Trophoblast cell (in vitro differentiated cells and primary cell): Measurements from ENCODE around the gene BUB1B.
"Not testable (repeated sequence)": the region's sequence is repeated elsewhere in the genome, so short reads cannot be mapped to it uniquely, and the experiment has no call there.

Experiments used
- DNase-seq, 2 donors: peaks; one replicate each; pipeline ENCODE4 v3.0.0-alpha.2; 2016
- H2AFZ ChIP-seq: 2 replicates; pipeline ENCODE4 v1.6.1; 2013; ENCODE audit warnings: low read length, moderate library complexity, mild to moderate bottlenecking; ENCODE audit not compliant: insufficient read depth, poor library complexity
- H2AK5ac ChIP-seq: 2 replicates; pipeline ENCODE4 v1.6.1; 2013; ENCODE audit warnings: mild to moderate bottlenecking, low read length
- H2BK120ac ChIP-seq: 2 replicates; pipeline ENCODE4 v1.6.1; 2013; ENCODE audit warnings: low read length, mild to moderate bottlenecking, moderate library complexity; ENCODE audit not compliant: insufficient read depth, poor library complexity
- H2BK12ac ChIP-seq: 2 replicates; pipeline ENCODE4 v1.6.1; 2013; ENCODE audit warnings: mild to moderate bottlenecking, low read length, moderate library complexity
- H2BK5ac ChIP-seq: 2 replicates; pipeline ENCODE4 v1.6.1; 2013; ENCODE audit warnings: low read length, low read depth, moderate library complexity, mild to moderate bottlenecking; ENCODE audit not compliant: poor library complexity
- H3K14ac ChIP-seq: 2 replicates; pipeline ENCODE4 v1.6.1; 2013; ENCODE audit warnings: mild to moderate bottlenecking, low read length
- H3K18ac ChIP-seq: 2 replicates; pipeline ENCODE4 v1.6.1; 2013; ENCODE audit warnings: mild to moderate bottlenecking, low read length
- H3K23ac ChIP-seq: 2 replicates; pipeline ENCODE4 v1.6.1; 2013; ENCODE audit warnings: low read length
- H3K27ac ChIP-seq: 2 replicates; pipeline ENCODE4 v1.5.1; 2013; ENCODE audit warnings: low read depth, mild to moderate bottlenecking, inconsistent platforms, low read length, moderate library complexity
- H3K27me3 ChIP-seq: 2 replicates; pipeline ENCODE4 v1.6.1; 2013; ENCODE audit warnings: inconsistent platforms, mild to moderate bottlenecking, low read length, moderate library complexity; ENCODE audit not compliant: insufficient read depth
- H3K36me3 ChIP-seq, 2 experiments: 1 replicate in 1 of 2; 2 replicates in 1 of 2; pipeline ENCODE4 v1.6.1; 2013; ENCODE audit warnings: low read length in 2 of 2, mild to moderate bottlenecking in 2 of 2, moderate library complexity in 1 of 2; ENCODE audit not compliant: insufficient read depth in 2 of 2, control insufficient read depth in 1 of 2
- H3K4ac ChIP-seq: 2 replicates; pipeline ENCODE4 v1.6.1; 2013; ENCODE audit warnings: low read depth, mild to moderate bottlenecking, low read length, moderate library complexity
- H3K4me1 ChIP-seq, 2 experiments: 1 replicate in 1 of 2; 2 replicates in 1 of 2; pipeline ENCODE4 v1.6.1; 2013; ENCODE audit warnings: low read length in 2 of 2, mild to moderate bottlenecking in 2 of 2, moderate library complexity in 1 of 2; ENCODE audit not compliant: insufficient read depth in 2 of 2, control insufficient read depth in 1 of 2
- H3K4me2 ChIP-seq: 2 replicates; pipeline ENCODE4 v1.6.1; 2013; ENCODE audit warnings: inconsistent platforms, mild to moderate bottlenecking, low read length, moderate library complexity
- H3K4me3 ChIP-seq: 2 replicates; pipeline ENCODE4 v1.5.1; 2013; ENCODE audit warnings: mild to moderate bottlenecking, low read depth, low read length, inconsistent platforms
- H3K79me1 ChIP-seq: one replicate; pipeline ENCODE4 v1.6.1; 2013; ENCODE audit warnings: low read length
- H3K79me2 ChIP-seq: 2 replicates; pipeline ENCODE4 v1.6.1; 2013; ENCODE audit warnings: low read length, mild to moderate bottlenecking; ENCODE audit not compliant: control insufficient read depth, insufficient read depth, poor library complexity
- H3K9ac ChIP-seq: 2 replicates; pipeline ENCODE4 v1.6.1; 2013; ENCODE audit warnings: mild to moderate bottlenecking, low read length
- H3K9me3 ChIP-seq: 2 replicates; pipeline ENCODE4 v1.6.1; 2013; ENCODE audit warnings: low read depth, mild to moderate bottlenecking, control low read depth, inconsistent platforms, low read length; ENCODE audit not compliant: insufficient read depth
- H4K12ac ChIP-seq: 2 replicates; pipeline ENCODE4 v1.6.1; 2013; ENCODE audit warnings: low read depth, mild to moderate bottlenecking, low read length, moderate library complexity
- H4K8ac ChIP-seq: 2 replicates; pipeline ENCODE4 v1.6.1; 2013; ENCODE audit warnings: low read depth, mild to moderate bottlenecking, low read length, moderate library complexity
- H4K91ac ChIP-seq: one replicate; pipeline ENCODE4 v1.6.1; 2013; ENCODE audit warnings: low read depth, mild to moderate bottlenecking, low read length, moderate library complexity
- WGBS: extraction: QIAGEN DNeasy Blood & Tissue Kit; methylation state at CpG from one replicate; pipeline ENCODE4 v1.1.7; 2013; ENCODE audit warnings: missing lambda C conversion rate; ENCODE audit not compliant: insufficient read length, insufficient coverage; ENCODE audit errors: extremely low coverage; 5-methylcytosine and 5-hydroxymethylcytosine counted together

Gene BUB1B

GRCh38 chr15:40136470-40137302, 24.2 kb upstream of the BUB1B start:
- no peaks in the 10 kb centered on the region for H3K36me3 ChIP-seq
- H2BK12ac ChIP-seq: no peak overlapping the region
- H3K79me2 ChIP-seq: no peaks in the 10 kb centered on the region
- DNase-seq: no peak
- no peak overlapping the region for H3K9ac ChIP-seq
- no peak overlapping the region for H3K23ac ChIP-seq
- H3K4me1 ChIP-seq: peaks cover 11 to 14% of the 10 kb centered on the region in 2 experiments
- H3K27ac ChIP-seq: no peak overlapping the region
- no peak overlapping the region for H3K4ac ChIP-seq
- no peaks in the 10 kb centered on the region for H3K27me3 ChIP-seq
- H3K18ac ChIP-seq: no peak overlapping the region
- no peak overlapping the region for H4K12ac ChIP-seq
- no peak overlapping the region for H2AK5ac ChIP-seq
- H4K91ac ChIP-seq: no peak overlapping the region
- no peak overlapping the region for H4K8ac ChIP-seq
- H3K9me3 ChIP-seq: peaks cover 1% of the 10 kb centered on the region
- no peak overlapping the region for H2AFZ ChIP-seq
- no peak overlapping the region for H3K4me2 ChIP-seq
- no peak overlapping the region for H3K4me3 ChIP-seq
- no CpG with 5 or more reads among the region's 6 CpGs for WGBS
- H2BK120ac ChIP-seq: no peak overlapping the region
- no peak overlapping the region for H2BK5ac ChIP-seq
- H3K79me1 ChIP-seq: no peaks in the 10 kb centered on the region
- peak overlapping the region; percentile 9 for H3K14ac ChIP-seq

DNA sequence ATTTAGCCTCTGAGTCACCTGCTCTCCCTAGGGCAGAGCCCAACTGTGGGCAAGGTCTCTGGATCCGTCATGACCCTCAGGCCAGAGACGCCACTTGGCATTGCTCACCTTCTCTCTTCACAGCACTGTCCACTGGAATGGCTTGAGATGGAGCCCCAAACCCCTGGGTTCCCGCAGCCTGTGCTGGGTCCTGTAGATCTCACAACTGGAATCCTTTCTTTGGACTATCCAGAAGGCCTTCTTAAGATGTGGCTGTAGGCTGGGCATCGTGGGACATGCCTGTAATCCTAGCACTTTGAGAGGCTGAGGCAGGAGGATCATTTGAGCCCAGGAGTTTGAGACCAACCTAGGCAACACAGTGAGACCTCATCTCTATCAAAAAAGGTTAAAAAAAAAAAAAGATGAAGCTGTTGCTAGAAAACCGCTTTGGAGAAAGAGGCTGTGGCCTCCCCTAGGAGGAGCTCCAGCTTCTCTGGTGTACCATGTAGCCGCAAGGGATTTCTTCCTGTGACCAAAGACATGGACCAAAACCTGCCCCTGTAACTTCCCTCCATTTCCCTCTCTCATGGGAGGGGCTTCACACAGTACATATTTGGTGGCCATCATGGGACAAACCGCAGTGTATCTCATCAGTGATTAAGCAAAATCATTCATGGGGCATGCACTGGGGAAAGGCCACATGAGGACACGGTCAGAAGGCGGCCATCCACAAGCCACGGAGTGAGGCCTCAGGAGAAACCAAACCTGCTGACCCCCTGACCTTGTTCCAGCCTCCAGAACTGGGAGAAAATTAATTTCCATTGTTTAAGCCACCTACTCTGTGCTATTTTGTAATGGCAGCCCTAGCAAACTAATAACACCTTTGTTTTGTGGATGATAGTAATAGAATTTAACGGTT, 23.3 kb upstream of the BUB1B start:
- Histone ChIP-seq H3K4ac (no peak overlapping the region), H3K36me3 (no peaks in the 10 kb centered on the region), H3K23ac (no peak overlapping the region), H3K14ac (no peak overlapping the region), H4K12ac (no peak overlapping the region), H2AFZ (no peak overlapping the region), H3K9ac (no peak overlapping the region), H2BK5ac (no peak overlapping the region), H2BK12ac (no peak overlapping the region), H2AK5ac (no peak overlapping the region), H4K8ac (no peak overlapping the region), H3K27ac (no peak overlapping the region), H3K4me2 (no peak overlapping the region), H2BK120ac (no peak overlapping the region), H3K4me1 (peaks cover 11 to 14% of the 10 kb centered on the region in 2 experiments), H3K79me1 (no peaks in the 10 kb centered on the region), H3K18ac (no peak overlapping the region), H3K27me3 (no peaks in the 10 kb centered on the region), H3K79me2 (no peaks in the 10 kb centered on the region), H4K91ac (no peak overlapping the region), H3K4me3 (no peak overlapping the region), H3K9me3 (peaks cover 1% of the 10 kb centered on the region)
- DNase-seq: no peak
- WGBS: 100% methylated on average over 1 of the region's 11 CpGs

DNA sequence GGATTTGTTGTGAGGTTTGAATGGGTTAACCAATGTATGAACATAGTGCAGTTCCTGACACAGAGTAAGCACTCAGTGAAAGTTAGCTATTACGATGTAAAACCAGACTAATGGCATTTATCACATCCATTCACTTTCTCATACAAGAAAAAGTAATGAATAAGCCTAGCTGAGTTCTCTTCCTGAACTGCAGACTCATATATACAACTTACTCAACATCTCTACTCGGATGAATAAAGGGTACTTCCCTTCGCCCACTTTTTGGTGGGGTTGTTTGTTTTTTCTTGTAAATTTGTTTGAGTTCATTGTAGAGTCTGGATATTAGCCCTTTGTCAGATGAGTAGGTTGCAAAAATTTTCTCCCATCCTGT, 22.7 kb upstream of the BUB1B start:
- H3K36me3 ChIP-seq, H4K8ac ChIP-seq, DNase-seq, H3K23ac ChIP-seq, H3K4me3 ChIP-seq, H4K91ac ChIP-seq, H2AK5ac ChIP-seq, H3K9ac ChIP-seq, H3K79me1 ChIP-seq, H3K79me2 ChIP-seq, H2BK5ac ChIP-seq, H2BK12ac ChIP-seq, H3K27me3 ChIP-seq, H3K9me3 ChIP-seq, H4K12ac ChIP-seq, H3K14ac ChIP-seq, H3K27ac ChIP-seq, H3K18ac ChIP-seq, H3K4me2 ChIP-seq, H3K4ac ChIP-seq, H2BK120ac ChIP-seq, H2AFZ ChIP-seq: not testable (repeated sequence)
- H3K4me1 ChIP-seq: peaks cover 11 to 14% of the 10 kb centered on the region in 2 experiments
- WGBS: no CpG with 5 or more reads among the region's 3 CpGs

- DNase-seq: no peak
- Histone ChIP-seq H3K79me2 (no peaks in the 10 kb centered on the region), H3K14ac (no peak overlapping the region), H2BK5ac (no peak overlapping the region), H3K4me1 (peaks cover 3 to 4% of the 10 kb centered on the region in 2 experiments), H2BK12ac (no peak overlapping the region), H4K91ac (no peak overlapping the region), H3K23ac (no peak overlapping the region), H3K9ac (no peak overlapping the region), H2BK120ac (no peak overlapping the region), H3K36me3 (no peaks in the 10 kb centered on the region), H2AK5ac (no peak overlapping the region), H3K79me1 (no peaks in the 10 kb centered on the region), H3K4me3 (no peak overlapping the region), H3K9me3 (no peaks in the 10 kb centered on the region), H3K27me3 (no peaks in the 10 kb centered on the region), H4K8ac (no peak overlapping the region), H3K4me2 (no peak overlapping the region), H3K4ac (no peak overlapping the region), H4K12ac (no peak overlapping the region), H3K27ac (no peak overlapping the region), H2AFZ (no peak overlapping the region), H3K18ac (no peak overlapping the region)
- no CpG with 5 or more reads among the region's 5 CpGs for WGBS
Measured at GRCh38 chr15:40142428-40142827, 18.4 kb upstream of the BUB1B start.
